ENCODE results near the gene ZNF212. TPM values are rescaled to one million over a fixed set of nuclear protein-coding genes. Genes with fewer than 3 reads are reported as not detected.
"Not testable (repeated sequence)": the region's sequence is repeated elsewhere in the genome, so short reads cannot be mapped to it uniquely, and the experiment has no call there.

The ZNF212 gene
- total RNA-seq, 1 donor from 2014 or later: 3.4 TPM

DNA sequence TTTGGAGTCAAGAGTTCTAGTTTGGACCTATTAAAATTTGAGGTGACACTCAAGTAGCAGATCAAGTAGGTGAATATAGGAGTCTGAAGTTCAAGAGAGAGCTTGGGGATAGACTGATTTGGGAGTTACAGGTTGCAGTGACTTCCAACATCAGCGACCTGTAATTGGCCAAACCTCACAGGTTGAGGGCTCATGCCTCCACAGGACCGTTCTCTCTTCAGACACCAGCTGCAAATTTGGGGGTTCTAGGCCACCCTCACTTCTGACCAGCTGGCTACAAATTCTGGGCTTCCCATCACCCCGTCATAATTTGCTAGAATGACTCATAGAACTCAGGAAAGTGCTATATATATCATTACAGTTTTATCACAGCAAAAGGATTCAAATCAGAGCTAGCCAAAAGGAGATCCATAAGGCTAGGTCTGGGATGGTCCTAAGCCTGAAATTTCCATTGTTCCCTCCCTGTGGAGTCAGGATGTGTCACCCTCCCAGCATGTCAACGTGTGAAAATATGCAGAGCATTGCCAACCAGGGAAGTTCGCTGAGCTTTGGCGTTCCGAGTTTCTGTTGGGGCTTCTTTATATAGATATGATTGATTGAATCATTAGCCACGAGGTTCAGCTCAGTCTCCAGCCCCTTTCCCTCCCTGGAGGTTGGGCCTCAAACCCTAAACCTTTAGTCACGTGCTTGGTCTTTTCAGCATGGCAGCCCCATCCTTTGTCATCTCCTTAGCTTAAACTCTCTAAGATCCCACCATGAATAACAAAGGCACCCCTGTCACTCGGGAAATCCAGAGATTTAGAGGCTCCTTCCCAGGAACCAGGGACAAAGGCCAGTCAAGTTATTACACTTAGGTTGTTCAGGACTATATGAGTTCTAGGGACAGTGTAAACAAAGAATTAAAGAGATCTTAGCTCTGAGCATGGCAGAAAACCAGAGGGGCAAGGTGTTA is 20.7 kb upstream of the ZNF212 start:
- peak; percentile 51 to 75 for DNase-seq (ENCODE audit: low read depth in 2 of 2)

DNA sequence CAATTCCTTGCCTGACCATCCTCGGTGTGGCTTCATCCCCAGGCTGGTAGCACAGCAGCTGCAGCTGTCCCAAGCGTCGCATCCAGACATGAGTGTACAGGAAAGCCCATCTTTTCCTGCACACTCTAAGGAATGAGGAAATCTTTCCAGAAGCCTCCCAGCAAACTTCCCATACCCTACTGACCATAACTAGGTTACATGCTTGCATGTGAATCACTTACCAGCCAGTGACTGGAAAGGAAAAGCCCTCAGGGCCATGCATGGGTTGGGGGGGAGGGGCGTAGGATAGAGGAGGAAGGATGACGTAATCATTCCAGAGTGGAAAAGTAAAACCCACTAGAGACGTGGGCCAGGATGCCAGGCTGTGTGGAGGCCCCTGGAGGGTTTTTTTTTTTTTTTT is 18.9 kb upstream of the ZNF212 start:
- DNase-seq (ENCODE audit: low read depth in 2 of 2): peak in 1 of 2 donors; percentile 79

DNA sequence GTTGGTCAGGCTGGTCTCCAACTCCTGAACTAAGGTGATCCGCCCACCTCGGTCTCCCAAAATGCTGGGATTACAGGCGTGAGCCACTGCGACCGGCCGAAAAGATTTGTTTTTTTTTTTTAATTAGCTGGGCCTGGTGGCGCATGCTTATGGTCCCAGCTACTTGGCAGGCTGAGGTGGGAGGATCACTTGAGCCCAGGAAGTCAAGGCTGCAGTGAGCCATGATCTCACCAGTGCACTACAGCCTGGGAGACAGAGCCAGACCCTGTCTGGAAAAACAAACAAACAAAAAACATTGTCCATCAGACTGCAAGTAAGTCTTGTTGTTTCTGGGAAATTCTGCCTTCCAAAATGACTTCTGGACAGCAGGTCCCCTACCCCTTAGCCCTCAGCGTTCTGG is 16.3 kb upstream of the ZNF212 start:
- DNase-seq (ENCODE audit: low read depth in 2 of 2): no peak

- no peak for DNase-seq (ENCODE audit: low read depth in 2 of 2)
These were observed 15.7 kb upstream of the ZNF212 start for GRCh38 chr7:149223761-149224160.

- DNase-seq (ENCODE audit: low read depth in 2 of 2): no peak
These were observed 15.1 kb upstream of the ZNF212 start for GRCh38 chr7:149224352-149224751.

- no peak for DNase-seq (ENCODE audit: low read depth in 2 of 2)
These were observed 14.3 kb upstream of the ZNF212 start for GRCh38 chr7:149225106-149225505.

GRCh38 chr7:149225656-149226055 is 13.8 kb upstream of the ZNF212 start:
- DNase-seq (ENCODE audit: low read depth in 2 of 2): no peak

GRCh38 chr7:149226366-149226765 is 13.1 kb upstream of the ZNF212 start:
- DNase-seq (ENCODE audit: low read depth in 2 of 2): not testable (repeated sequence)

DNA sequence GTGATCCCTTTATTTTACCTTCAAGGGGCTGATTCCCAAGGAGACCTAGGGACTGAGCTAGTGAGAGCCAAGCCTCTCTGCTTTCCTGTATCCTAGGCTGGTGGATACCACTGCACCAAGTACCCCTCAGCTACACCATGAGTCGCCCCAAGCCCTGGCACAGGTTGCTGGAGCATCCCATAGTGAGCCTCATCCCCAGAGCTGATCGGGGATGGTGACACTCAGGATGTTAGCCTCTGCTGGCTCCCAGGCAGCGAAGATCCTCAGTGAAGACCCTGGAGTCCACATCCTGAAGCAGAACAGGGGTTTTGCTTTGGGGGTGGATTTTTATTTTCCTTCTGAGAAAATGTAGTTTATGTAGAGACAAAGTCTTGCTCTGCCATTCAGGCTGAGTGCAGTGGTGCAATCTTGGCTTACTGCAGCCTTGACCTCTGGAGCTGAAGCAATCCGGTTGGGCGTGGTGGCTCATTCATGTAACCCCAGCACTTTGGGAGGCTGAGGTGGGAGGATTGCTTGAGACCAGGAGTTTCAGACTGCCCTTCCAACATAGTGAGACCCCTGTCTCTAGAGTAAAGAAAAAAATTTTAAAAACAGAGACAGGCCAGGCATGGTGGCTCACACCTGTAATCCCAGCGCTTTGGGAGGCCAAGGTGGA is 12.5 kb upstream of the ZNF212 start:
- DNase-seq (ENCODE audit: low read depth in 2 of 2): no peak

GRCh38 chr7:149228831-149229471 is 10.5 kb upstream of the ZNF212 start:
- no peak for DNase-seq (ENCODE audit: low read depth in 2 of 2)

GRCh38 chr7:149229526-149229925 is 9.9 kb upstream of the ZNF212 start:
- no peak for DNase-seq (ENCODE audit: low read depth in 2 of 2)

DNA sequence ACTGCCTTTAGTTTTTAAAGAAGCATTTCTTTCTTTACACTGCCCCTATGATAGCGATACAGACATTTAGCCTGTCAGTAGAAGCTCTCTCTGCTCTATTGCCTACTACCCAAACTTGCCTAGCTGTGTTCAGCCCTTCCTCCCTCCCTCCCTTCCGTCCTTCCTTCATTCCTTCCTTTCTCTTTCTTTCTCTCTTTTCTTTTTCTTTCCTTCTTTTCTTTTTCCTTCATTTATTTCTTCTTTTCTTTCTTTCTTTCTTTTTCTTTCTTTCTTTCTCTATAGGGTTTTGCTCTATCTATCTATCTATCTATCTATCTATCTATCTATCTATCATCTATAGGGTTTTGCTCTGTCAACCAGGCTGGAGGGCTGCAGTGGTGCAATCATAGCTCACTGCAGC is 7.1 kb upstream of the ZNF212 start:
- DNase-seq (ENCODE audit: low read depth in 2 of 2): no peak

DNA sequence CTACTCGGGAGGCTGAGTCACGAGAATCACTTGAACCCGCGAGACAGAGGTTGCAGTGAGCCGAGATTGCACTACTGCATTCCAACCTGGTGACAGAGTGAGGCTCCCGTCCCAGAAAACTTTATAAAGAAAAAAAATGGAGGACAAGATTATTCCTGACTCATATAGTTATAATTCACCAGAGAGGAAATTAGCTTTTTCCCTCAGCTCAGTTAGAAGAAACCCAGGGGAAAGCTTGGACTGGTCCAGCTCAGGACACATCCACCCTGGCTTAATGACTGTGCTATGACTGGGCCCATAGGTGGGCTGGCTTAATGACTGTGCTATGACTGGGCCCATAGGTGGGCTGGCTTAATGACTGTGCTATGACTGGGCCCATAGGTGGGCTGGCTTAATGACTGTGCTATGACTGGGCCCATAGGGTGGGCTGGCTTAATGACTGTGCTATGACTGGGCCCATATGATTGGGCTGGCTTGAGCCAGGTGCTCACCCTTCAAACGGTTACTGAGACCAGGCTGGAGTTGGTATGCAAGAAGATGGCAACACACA is 5.7 kb upstream of the ZNF212 start:
- peak in 1 of 2 donors; percentile 87 for DNase-seq (ENCODE audit: low read depth in 2 of 2)

DNA sequence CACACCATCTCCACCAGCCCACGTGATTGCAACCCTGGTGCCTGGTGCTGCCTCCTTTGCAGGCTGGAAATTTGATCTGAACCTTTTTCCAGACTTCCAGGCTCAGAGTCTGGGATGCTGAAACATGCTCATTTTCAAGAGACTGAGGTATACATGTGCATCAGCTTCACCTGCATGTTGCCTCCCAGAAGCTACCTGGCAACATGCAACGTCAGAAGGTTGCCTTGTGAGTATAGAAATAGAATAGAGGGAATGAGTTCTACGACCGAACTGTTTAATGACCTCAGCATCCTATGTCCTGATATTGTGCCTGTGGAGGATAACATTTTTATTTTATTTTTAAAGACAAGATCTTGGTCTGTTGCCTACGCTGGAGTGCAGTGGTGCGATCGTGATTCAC is 1.9 kb upstream of the ZNF212 start:
- no peak for DNase-seq (ENCODE audit: low read depth in 2 of 2)

DNA sequence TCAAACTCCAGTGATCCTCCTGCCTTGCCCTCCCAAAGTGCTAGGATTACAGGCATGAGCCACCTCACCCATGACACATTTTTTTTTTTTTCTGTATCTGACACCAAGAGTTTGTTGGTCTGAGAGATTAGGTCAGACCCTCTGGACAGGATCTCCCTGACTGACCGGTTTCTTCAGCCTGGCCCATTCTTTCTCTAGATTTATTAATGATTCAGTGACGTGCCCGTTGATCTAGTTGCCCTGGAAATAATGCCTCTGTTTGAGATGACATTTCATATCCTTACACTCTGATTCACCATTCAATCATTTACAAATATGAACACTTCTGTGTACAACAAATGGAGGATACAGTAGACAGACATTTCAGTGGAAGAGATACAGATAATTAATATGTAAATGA is 1.4 kb upstream of the ZNF212 start:
- peak in 1 of 2 donors; percentile 78 for DNase-seq (ENCODE audit: low read depth in 2 of 2)

DNA sequence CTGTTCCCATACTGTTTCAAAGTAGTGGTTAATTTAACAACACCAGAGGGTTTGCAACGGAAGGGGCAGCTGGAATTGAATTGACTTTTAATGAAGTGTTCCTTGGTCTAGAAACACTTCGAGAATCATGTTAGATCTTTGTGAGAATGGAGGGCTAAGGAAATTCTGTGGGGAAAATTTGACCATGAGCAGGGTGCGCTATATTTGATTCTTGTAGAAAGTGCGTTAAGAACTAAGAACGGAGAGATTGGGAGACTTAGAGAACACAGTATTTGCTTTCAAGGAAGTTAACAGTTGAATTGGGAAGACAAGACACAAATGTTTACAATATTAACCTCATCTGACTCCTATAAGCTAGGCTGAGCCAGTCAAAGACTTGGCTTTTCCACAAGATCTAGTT is 1.2 kb downstream of the ZNF212 start:
- DNase-seq (ENCODE audit: low read depth in 2 of 2): no peak

GRCh38 chr7:149241696-149242095 is 2.2 kb downstream of the ZNF212 start:
- DNase-seq (ENCODE audit: low read depth in 2 of 2): no peak

DNA sequence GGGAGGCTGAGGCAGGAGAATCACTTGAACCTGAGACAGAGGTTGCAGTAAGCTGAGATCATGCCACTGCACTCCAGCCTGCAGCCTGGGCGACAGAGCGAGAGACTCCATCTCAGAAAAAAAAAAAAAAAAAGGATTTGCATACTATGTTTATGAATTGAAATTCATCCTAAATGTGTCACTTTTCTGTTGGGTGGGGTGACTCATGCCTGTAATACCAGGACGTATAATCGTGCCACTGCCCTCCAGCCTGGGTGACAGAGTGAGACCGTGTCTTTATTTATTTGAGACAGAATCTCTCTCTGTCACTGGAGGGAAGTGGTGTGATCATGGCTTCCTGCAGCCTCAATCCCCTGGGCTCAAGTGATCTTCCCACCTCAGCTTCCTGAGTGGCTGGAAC is 5.8 kb downstream of the ZNF212 start:
- peak in 1 of 2 donors; percentile 38 for DNase-seq (ENCODE audit: low read depth in 2 of 2)

- no peak for DNase-seq (ENCODE audit: low read depth in 2 of 2)
These were observed 6.3 kb downstream of the ZNF212 start for GRCh38 chr7:149245744-149246143.

DNA sequence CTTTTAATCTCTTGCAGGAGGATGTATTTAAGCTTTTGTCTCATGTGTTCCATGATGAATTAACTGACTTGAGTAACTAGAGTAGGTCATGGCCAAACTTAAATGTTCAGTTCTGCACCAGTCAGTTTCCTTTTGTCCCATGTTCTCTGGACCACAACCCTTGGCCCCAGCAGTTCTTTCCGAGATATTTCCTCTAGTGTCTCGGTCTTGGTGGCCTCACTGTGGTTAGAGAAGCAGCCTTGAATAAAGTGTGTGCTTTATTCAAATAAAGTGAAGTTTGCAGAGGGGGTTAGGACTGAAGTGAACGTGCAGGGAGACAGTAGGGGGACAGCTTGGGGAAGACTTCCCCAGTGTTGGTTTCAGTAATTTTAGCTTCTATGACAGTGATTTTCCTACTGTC is 9.3 kb downstream of the ZNF212 start:
- DNase-seq (ENCODE audit: low read depth in 2 of 2): no peak

DNA sequence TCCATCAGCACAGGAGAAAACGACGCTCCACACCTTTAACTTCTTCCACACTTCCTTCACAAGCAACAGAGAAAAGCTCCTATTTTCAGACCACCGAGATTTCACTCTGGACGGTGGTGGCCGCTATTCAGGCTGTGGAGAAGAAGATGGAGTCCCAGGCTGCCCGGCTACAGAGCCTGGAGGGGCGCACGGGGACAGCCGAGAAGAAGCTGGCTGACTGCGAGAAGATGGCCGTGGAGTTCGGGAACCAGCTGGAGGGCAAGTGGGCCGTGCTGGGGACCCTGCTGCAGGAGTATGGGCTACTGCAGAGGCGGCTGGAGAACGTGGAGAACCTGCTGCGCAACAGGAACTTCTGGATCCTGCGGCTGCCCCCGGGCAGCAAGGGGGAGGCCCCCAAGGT is 10.7 kb downstream of the ZNF212 start:
- DNase-seq (ENCODE audit: low read depth in 2 of 2): not testable (repeated sequence)

DNA sequence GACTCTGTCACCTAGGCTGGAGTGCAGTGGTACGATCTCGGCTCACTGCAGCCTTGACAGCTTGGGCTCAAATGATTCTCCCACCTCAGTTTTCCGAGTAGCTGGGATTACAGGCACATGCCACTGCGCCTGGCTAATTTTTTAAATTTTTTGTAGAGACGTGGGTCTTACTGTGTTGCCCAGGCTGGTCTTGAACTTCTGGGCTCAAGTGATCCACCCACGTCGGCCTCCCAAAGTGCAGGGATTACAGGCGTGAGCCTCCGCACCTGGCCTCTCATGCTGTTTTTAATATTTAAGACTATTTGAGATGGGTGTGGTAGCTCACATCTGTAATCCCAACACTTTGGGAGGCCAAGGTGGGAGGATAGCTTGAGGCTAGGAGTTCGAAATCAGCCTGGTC is 12.1 kb downstream of the ZNF212 start:
- DNase-seq (ENCODE audit: low read depth in 2 of 2): not testable (repeated sequence)
